ENCODE results near the gene NRXN3. TPM values are rescaled to one million over a fixed set of nuclear protein-coding genes. Genes with fewer than 3 reads are reported as not detected.

NRXN3 gene
- total and polyA plus RNA-seq, 2 experiments from 2014 or later, result 1.0 to 1.8 TPM

- no peak overlapping the region for H3K4me2 ChIP-seq
- DNase-seq (ENCODE audit: low spot score) (no peak), ATAC-seq (no peak)
- no peaks in the 10 kb centered on the region for H3F3A ChIP-seq (replicated peaks; ENCODE audit: low read depth)
- TF ChIP-seq NANOG (IDR thresholded peaks at IDR 0.05; ENCODE audit: borderline replicate concordance) (no peak), CREB1 (CRISPR knock-in tag; IDR thresholded peaks at IDR 0.05; ENCODE audit: low read depth) (no peak), EZH2phosphoT487 (IDR thresholded peaks at IDR 0.05; ENCODE audit: unreplicated experiment) (no peak), REST (IDR thresholded peaks at IDR 0.05; ENCODE audit: unreplicated experiment) (no peak), EZH2 (IDR thresholded peaks at IDR 0.05; ENCODE audit: low read depth, unreplicated experiment) (no peak), ZNF114 (CRISPR knock-in tag; IDR thresholded peaks at IDR 0.05) (no peak), ETS1 (IDR thresholded peaks at IDR 0.05) (no peak), JUNB (IDR thresholded peaks at IDR 0.05; ENCODE audit: unreplicated experiment) (no peak), ZNF462 (CRISPR knock-in tag; IDR thresholded peaks at IDR 0.05) (no peak), ZNF331 (CRISPR knock-in tag; IDR thresholded peaks at IDR 0.05; ENCODE audit: low read depth) (no peak), POLR2AphosphoS5 (IDR thresholded peaks at IDR 0.05; ENCODE audit: low read depth) (no peak), CTCF (conservative IDR thresholded peaks at IDR 0.05; ENCODE audit: low read depth in 2 of 2) (no peak), STAT1 (IDR thresholded peaks at IDR 0.05; ENCODE audit: unreplicated experiment) (no peak)
- H3K27me3 ChIP-seq (ENCODE audit: insufficient read depth), result no peaks in the 10 kb centered on the region
- no peaks in the 10 kb centered on the region for H3K36me3 ChIP-seq (ENCODE audit: insufficient read depth)
- peaks cover 28% of the 10 kb centered on the region for H3K4me1 Mint-ChIP-seq
- H3K4me1 ChIP-seq (ENCODE audit: insufficient read depth), result no peaks in the 10 kb centered on the region
- no peak overlapping the region for H2AFZ ChIP-seq
- H3K27ac Mint-ChIP-seq, result no peak overlapping the region
- H3K9me3 Mint-ChIP-seq, result no peaks in the 10 kb centered on the region
- no peaks in the 10 kb centered on the region for H3K36me3 Mint-ChIP-seq (ENCODE audit: low read depth)
- no peaks in the 10 kb centered on the region for H4K20me1 ChIP-seq (replicated peaks; ENCODE audit: insufficient read depth)
- H3K9me2 ChIP-seq (ENCODE audit: insufficient read depth), result no peaks in the 10 kb centered on the region
- H3K27me3 Mint-ChIP-seq (ENCODE audit: insufficient read depth, low read depth, poor library complexity), result peaks cover 4% of the 10 kb centered on the region
- H3K4me3 ChIP-seq, result no peak overlapping the region
- no peak overlapping the region for H3K4me3 Mint-ChIP-seq
- H3K27ac ChIP-seq (ENCODE audit: low read depth), result no peak overlapping the region
- no peaks in the 10 kb centered on the region for H3K79me2 ChIP-seq (replicated peaks; ENCODE audit: insufficient read depth)
Observed at GRCh38 chr14:79580414-79580813, 1410.2 kb downstream of the NRXN3 start.

Data from GM23338 (cell line).